Gastrocnemius medialis (tissue), 4 donors: ENCODE data around the gene FAP.

Source experiments
- POLR2A ChIP-seq, 2 donors: fragments of 450-650 bp; IDR thresholded peaks; one replicate each; pipeline ENCODE4 v1.6.1; 2017; ENCODE audit warnings: antibody characterized with exemption in 2 of 2, mild to moderate bottlenecking in 2 of 2, moderate library complexity in 2 of 2
- TF ChIP-seq, protein P1 (sequence below), 5 experiments: fragments of 450-650 bp in 3 of 5; fragments of 200-600 bp in 2 of 5; sonication (generic) in 2 of 5; IDR thresholded peaks in 4 of 5; conservative IDR thresholded peaks in 1 of 5; 1 replicate in 4 of 5; 2 replicates in 1 of 5; pipeline ENCODE4 v1.5.1; 2016 to 2019; ENCODE audit warnings: antibody characterized with exemption in 5 of 5, mild to moderate bottlenecking in 3 of 5, moderate library complexity in 3 of 5

DNA sequence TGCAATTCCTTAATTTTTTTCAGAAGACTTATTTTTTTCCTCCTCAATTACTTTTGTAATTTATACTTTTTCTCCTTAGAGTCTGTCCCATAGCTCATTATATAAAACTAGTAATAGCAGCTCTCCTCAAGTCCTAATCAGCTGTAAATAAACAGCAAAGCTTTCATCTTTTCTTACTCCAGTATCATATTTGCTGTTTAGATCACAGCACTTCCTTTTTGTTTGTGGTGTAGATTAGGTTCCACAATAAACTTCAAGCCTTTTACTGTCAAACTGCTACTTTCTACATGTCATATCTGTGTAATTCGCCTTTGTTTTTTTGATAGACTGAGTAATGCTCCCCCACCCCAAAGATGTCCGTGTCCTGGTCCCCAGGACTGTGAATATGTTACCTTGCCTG, 116.7 kb downstream of the FAP start:
- TF ChIP-seq POLR2A (IDR thresholded peaks at IDR 0.05) = no peak
- TF ChIP-seq, protein P1, sequence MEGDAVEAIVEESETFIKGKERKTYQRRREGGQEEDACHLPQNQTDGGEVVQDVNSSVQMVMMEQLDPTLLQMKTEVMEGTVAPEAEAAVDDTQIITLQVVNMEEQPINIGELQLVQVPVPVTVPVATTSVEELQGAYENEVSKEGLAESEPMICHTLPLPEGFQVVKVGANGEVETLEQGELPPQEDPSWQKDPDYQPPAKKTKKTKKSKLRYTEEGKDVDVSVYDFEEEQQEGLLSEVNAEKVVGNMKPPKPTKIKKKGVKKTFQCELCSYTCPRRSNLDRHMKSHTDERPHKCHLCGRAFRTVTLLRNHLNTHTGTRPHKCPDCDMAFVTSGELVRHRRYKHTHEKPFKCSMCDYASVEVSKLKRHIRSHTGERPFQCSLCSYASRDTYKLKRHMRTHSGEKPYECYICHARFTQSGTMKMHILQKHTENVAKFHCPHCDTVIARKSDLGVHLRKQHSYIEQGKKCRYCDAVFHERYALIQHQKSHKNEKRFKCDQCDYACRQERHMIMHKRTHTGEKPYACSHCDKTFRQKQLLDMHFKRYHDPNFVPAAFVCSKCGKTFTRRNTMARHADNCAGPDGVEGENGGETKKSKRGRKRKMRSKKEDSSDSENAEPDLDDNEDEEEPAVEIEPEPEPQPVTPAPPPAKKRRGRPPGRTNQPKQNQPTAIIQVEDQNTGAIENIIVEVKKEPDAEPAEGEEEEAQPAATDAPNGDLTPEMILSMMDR (IDR thresholded peaks at IDR 0.05 in 4 of 5, conservative IDR thresholded peaks at IDR 0.05 in 1 of 5) = no peak
